ENCODE data around the gene KAZN.

Gene KAZN

GRCh38 chr1:14706631-14707030 lies 108.1 kb downstream of the KAZN start:
- DNase-seq (ENCODE audit: low read depth in 1 of 2, low spot score in 1 of 2), result no peak

- DNase-seq (ENCODE audit: low read depth in 1 of 2, low spot score in 1 of 2), result no peak
Measured at GRCh38 chr1:14707531-14708445, 109.3 kb downstream of the KAZN start.

- DNase-seq (ENCODE audit: low read depth in 1 of 2, low spot score in 1 of 2), result no peak
Measured at GRCh38 chr1:14710331-14710730, 111.8 kb downstream of the KAZN start.

GRCh38 chr1:14712136-14712535 lies 113.7 kb downstream of the KAZN start:
- DNase-seq (ENCODE audit: low read depth in 1 of 2, low spot score in 1 of 2), result no peak

- DNase-seq (ENCODE audit: low read depth in 1 of 2, low spot score in 1 of 2), result no peak
Measured at GRCh38 chr1:14713077-14713476, 114.6 kb downstream of the KAZN start.

- no peak for DNase-seq (ENCODE audit: low read depth in 1 of 2, low spot score in 1 of 2)
Measured at GRCh38 chr1:14715266-14715665, 116.8 kb downstream of the KAZN start.

GRCh38 chr1:14715802-14716201 lies 117.3 kb downstream of the KAZN start:
- no peak for DNase-seq (ENCODE audit: low read depth in 1 of 2, low spot score in 1 of 2)

GRCh38 chr1:14716474-14716873 lies 118.0 kb downstream of the KAZN start:
- DNase-seq (ENCODE audit: low read depth in 1 of 2, low spot score in 1 of 2), result no peak

GRCh38 chr1:14718476-14718875 lies 120.0 kb downstream of the KAZN start:
- DNase-seq (ENCODE audit: low read depth in 1 of 2, low spot score in 1 of 2), result no peak

- DNase-seq (ENCODE audit: low read depth in 1 of 2, low spot score in 1 of 2), result no peak
Measured at GRCh38 chr1:14723401-14723800, 124.9 kb downstream of the KAZN start.

GRCh38 chr1:14724246-14724645 lies 125.8 kb downstream of the KAZN start:
- DNase-seq (ENCODE audit: low read depth in 1 of 2, low spot score in 1 of 2), result no peak

- no peak for DNase-seq (ENCODE audit: low read depth in 1 of 2, low spot score in 1 of 2)
Measured at GRCh38 chr1:14724678-14725077, 126.2 kb downstream of the KAZN start.

- no peak for DNase-seq (ENCODE audit: low read depth in 1 of 2, low spot score in 1 of 2)
Measured at GRCh38 chr1:14725238-14725637, 126.8 kb downstream of the KAZN start.

- no peak for DNase-seq (ENCODE audit: low read depth in 1 of 2, low spot score in 1 of 2)
Measured at GRCh38 chr1:14725695-14726094, 127.2 kb downstream of the KAZN start.

GRCh38 chr1:14726606-14727005 lies 128.1 kb downstream of the KAZN start:
- DNase-seq (ENCODE audit: low read depth in 1 of 2, low spot score in 1 of 2), result no peak

GRCh38 chr1:14728516-14728915 lies 130.0 kb downstream of the KAZN start:
- no peak for DNase-seq (ENCODE audit: low read depth in 1 of 2, low spot score in 1 of 2)

- no peak for DNase-seq (ENCODE audit: low read depth in 1 of 2, low spot score in 1 of 2)
Measured at GRCh38 chr1:14732728-14733047, 134.2 kb downstream of the KAZN start.

- DNase-seq (ENCODE audit: low read depth in 1 of 2, low spot score in 1 of 2), result no peak
Measured at GRCh38 chr1:14733048-14733778, 134.7 kb downstream of the KAZN start.

GRCh38 chr1:14733779-14734140 lies 135.3 kb downstream of the KAZN start:
- no peak for DNase-seq (ENCODE audit: low read depth in 1 of 2, low spot score in 1 of 2)

GRCh38 chr1:14735841-14736240 lies 137.4 kb downstream of the KAZN start:
- no peak for DNase-seq (ENCODE audit: low read depth in 1 of 2, low spot score in 1 of 2)

GRCh38 chr1:14737561-14738094 lies 139.1 kb downstream of the KAZN start:
- no peak for DNase-seq (ENCODE audit: low read depth in 1 of 2, low spot score in 1 of 2)

GRCh38 chr1:14738235-14738634 lies 139.8 kb downstream of the KAZN start:
- DNase-seq (ENCODE audit: low read depth in 1 of 2, low spot score in 1 of 2), result no peak
